IPS-NIHi7 (cell line): ENCODE measurements around the gene DPCD.
"Not testable (repeated sequence)": the region's sequence is repeated elsewhere in the genome, so short reads cannot be mapped to it uniquely, and the experiment has no call there.

Source experiments
- DNase-seq: peaks from one replicate; pipeline ENCODE4 v3.0.0; 2012; ENCODE audit warnings: mixed read lengths; ENCODE audit errors: extremely low spot score

The DPCD gene

DNA sequence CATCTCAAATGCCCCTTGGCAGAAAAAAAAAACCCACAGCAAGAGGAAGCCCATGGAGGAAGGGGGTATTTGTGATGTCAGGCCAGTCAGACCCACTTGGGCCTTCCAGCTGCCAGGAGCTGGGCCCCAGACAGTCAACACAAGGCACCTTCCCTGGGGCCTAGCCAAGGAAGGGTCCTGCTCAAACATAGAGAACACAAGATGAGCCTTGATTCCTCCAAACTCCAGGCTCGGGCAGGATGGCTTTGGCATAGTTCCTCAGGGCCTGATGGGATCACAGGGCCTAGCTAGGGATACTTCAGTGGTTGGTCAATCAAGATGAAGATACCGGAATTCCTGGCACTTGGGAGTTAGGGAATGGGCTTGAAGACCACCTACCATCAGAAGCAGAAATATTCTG is 30.8 kb downstream of the DPCD start:
- DNase-seq = no peak

DNA sequence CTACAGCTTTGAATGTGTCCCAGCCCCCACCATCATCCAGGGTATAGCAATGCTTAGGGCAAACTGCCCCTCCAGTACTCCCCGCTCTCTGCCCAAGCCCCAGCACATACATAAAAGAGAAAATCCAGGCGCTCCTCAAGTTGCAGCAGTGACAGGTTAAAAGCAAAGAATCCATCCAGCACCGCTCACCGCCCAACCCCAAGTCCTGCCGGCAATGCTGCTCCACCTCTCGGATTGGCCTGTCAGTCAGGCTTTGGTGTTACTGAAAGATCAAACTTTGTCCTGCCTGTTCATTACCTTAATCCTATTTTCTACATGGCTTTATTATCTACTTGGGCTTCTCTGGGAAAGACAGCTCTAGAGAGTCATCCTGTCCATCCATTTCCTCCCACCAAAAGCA is 31.9 kb downstream of the DPCD start:
- DNase-seq = no peak

DNA sequence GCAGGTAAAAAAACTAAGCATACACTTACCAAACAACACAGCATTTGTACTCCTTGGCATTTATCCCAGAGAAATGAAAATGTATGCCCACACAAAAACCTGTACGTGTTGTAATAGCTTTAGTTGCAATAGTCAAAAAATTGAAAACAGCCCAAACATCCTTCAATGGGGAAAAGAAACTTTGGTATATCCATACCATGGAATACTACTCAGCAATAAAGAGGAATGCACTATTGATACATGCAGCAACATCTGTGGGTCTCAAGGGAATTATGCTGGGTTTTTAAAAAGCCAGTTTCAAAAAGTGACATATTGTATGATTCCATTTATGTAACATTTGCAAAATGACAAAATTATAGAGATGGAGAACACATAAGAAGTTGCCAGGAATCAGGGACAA is 35.4 kb downstream of the DPCD start:
- DNase-seq = no peak

DNA sequence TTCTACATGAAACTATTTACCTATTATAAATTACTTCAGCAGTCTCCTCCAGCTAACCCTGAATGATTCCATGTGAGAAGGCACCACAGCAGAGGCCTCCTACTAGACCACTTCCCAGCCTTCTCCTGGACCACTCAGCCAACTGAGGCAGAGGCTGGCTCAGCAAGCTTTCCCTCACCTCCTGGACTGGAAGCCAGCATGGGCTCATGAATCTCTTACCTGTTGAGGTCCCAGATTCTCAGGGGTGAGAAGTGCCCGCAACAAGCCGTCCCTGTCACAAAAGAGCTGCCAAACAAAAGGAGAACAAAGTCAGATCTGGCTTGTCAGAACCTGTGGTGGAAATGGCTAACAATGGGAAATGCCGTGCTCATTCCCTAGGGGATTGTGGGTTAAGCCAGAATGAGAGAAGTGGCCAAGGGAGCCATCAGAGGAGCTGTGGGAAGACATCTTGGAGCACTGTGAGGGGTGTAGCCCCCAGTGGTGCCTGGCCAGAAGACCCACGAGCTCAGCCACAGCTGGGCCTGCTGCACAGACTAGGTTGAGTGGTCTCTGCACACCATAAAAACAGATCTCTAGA is 36.5 kb downstream of the DPCD start:
- no peak for DNase-seq

DNA sequence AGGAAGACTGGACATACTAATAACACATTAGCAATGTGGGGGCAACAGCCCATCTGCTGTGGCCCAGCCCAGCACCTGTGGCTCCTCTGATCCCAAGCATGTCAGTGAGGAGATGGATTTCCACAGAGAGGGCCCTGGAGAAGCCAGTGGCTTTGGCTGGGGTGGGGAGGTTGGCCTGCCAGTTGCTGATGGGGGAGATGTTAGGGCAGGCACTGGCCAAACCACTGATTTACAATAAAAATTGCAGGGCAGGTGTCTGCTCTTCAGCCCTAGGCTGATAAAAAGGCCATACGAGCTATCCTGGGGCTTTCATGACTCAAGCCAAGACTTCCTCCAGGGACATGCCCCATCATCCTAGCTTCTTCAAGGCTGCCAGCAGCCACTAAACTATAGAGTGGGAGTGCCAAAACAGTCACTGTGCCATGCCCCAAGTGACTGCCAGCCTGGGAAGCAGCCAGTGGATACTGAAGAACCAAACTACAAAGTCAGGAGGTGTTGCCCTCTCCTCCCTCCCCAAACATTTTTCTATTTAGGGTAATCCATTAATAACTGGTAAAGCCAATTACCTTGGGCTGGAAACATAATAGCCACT is 37.8 kb downstream of the DPCD start:
- DNase-seq = no peak

DNA sequence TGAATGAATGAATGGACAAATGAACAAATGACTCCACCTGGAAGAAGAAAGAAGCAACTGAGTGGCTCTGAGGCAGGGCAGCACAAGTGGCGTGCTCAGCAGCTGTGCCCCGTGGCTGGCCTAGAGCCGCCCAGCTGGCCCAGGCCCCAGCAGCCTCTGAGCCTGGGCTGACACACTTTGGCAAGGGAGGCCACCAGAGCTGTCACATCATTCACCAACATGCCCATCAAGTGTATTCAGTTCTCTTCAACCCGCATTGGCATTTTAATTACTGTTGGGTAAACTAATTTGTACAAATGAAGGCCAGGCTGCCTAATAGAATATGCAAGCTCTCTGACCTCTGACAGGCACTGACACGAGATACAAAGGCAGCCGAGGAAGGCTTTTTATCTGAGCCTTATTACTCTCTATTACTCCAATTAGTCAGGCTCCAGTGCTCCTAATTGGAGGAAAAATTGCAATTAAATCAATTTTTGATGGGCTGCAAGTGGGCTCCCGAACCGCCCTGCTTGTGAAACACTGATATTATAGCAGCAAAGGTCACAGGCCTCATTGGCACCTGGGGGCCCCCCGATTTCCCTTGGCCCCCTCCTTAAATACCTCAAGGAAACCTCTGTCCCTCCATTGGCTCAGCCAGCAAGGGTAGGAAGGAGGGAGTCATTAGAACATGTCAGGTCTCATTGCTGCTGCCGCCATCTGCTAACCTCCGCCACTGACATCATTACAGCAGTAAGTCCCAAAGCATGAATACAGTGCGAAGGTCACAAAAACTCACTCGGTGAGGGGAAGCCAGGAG is 41.9 kb downstream of the DPCD start:
- DNase-seq = no peak

DNA sequence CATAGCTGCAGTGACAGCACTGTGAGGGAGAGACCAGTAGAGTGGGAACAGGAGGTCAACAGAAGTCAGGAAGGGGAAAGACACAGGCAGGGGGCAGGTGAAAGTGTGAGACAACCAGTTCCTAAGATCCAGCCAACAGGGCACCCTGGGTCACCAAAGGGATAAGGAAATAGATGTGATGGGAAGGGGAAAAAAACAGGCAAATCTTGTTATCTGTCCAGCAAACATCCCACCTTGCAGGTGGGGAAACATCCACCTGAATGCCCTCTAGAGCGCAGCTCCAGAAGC is 42.5 kb downstream of the DPCD start:
- DNase-seq = no peak

DNA sequence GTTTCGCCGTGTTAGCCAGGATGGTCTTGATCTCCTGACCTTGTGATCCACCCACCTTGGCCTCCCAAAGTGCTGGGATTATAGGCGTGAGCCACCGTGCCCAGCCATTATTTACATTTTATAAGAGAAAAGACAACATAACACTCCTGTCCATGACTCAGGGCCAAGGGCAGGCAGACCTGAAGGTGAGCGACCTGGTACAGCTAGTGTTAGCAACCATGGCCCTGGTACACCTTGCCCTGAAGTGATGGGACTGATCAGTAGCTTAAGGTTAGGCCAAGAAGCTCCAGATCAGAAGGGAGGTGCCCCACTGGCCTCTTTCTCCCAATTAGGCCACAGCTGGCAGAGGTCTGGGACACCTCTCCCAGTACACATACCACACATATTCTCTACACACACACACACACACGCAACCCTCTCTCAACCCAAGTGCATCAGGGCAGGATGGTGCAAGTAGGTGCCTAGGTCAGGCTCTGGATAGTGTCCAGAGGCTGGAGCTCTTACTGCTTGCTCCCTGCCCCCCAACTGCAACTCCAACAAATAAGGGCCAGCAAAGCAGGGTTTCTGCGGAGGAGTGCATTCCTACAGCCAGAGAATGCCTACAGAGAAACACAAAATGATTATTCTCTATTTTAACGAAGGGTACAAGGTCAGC is 43.8 kb downstream of the DPCD start:
- DNase-seq = no peak

DNA sequence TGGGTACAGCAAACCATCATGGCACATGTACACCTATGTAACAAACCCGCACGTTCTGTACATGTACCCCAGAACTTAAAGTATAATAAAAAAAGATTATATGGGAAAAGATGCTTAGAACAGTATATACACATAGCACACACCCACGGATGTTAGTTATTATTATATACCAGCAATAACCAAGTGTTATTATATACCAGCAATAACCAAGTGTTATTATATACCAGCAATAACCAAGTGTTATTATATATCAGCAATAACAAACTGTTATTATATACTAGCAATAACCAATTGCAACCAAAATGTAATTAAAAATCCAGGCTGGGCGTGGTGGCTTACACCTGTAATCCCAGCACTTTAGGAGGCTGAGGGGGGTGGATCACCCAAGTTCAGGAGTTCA is 45.4 kb downstream of the DPCD start:
- DNase-seq = not testable (repeated sequence)

DNA sequence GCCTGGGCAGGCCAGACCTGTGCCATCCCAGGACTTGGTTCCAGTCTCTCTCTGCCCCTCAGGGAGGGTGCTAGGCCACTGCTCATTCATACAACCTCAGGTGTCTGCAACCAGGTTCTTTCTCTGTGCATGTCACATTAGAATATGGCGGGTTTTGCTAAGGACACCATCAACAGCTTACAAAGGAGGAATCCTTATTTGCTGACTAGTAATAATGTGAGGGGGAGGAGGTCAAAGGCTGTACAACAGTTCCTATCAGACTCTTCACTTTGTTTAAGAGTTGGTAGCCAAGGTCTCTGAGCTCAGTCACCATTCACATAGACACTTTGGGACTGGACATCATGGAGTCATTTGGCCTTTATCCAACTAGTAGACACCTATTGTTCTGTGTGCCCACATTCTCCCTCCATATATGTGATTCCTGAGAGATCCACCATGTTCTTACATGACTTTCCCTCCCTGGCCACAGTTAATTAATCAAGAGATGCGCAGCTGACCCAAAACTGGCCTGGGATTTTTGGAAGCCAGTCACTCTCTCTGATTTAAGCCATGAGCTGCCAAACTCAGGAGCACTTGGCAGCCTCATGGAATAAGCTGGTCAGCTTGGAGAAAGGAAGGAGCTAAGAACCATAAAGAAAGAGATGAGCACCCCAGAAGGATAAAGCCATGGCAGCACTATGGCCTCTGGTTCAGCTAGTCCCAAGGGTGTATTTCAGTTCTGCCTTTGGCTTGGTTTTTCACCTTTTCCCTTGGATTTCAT is 51.2 kb downstream of the DPCD start:
- DNase-seq = no peak

DNA sequence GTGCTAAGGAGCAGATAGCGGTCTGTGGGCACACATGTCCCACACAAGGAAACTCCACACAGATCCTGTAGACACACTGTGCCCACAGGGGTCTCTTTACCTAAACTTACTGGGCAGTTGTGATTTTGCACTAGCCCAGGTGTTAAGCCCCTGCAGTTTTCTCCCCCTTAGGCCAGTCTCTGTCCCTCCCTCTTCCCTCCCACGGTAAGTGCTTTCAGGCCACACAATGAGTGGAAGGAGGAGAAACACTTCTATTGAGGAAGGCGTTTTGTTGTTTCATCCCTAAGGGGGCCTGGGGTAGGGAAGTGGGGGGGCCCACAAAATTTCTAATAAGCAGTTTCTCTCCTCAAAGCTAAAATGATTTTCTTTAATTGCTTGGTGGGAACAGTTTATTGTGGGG is 55.4 kb downstream of the DPCD start:
- no peak for DNase-seq

DNA sequence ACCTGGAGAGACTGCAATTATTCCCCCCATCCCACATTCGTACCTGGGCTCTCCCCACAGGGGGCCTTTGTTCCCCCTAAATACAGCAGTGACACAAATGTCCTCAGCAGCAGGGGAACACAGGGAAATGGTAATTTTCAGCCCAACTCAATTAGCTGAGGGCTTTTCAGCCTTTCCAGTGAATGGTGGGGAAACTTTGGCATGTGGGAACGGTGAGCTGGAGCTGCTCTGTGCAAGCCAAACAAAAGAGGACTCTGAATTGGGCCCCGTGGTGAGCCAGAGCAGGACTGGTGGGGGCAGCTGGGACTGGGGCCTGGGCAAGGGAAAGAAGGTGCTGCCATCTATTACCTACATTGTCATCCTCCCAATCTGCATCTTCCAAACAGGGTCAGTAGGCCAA is 55.9 kb downstream of the DPCD start:
- peak; percentile 77 for DNase-seq

DNA sequence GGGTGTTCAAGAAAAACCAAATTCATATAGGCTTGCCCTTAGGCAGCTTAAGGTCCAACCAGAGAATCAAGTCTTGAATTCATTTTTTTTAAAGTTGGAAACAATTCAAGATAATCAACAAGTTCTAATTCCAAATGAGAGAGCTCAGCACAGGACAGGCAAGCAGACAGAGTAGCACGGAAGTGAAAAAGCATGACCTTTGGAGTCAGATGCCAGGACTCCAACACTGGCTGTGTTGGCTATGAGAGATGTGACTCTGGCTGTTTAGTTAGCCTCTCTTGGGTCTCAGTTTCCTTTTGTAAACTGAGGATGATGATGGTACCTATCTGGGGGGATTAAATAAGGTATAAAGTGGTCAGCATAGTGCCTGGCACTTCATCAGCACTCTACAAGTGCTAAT is 57.5 kb downstream of the DPCD start:
- DNase-seq = no peak

DNA sequence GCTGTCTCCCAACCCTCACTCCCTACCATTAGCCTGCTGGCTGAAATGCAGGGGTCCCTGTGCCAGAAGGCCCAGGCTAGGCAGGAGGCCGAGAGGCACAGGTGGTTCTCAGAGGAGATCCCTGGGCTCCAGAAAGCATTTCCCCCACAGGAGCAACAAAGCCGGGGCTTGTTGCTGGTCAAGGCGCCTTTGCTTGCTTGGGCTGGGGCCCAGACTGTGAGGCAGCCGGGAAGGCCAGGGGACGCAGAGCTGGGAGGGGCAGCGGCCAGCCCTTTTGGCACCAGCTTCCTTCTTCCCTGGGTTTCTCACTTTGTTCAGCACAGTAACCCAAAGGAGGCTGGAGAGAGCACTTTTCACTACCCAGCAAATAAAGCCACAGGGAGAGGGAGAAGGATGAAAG is 58.2 kb downstream of the DPCD start:
- DNase-seq = no peak

DNA sequence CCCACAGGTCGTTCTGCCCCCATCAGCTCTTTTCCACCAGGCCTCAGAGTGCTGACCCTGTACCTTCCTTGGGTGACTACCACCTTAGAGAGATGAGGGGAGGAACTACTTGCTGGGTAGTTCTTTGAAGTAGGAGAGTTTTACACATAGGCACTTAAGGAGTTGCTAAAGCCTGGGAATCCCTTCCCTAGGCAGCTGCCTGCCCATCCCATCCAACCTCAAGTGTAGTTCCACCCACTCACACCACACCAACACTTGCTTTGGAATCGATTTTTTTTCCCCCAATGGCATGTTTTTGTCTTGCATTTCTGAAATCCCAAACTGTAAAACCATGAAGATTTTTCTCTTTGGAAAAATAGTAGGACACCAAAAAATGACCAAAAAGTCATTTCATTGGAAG is 59.1 kb downstream of the DPCD start:
- DNase-seq = no peak

DNA sequence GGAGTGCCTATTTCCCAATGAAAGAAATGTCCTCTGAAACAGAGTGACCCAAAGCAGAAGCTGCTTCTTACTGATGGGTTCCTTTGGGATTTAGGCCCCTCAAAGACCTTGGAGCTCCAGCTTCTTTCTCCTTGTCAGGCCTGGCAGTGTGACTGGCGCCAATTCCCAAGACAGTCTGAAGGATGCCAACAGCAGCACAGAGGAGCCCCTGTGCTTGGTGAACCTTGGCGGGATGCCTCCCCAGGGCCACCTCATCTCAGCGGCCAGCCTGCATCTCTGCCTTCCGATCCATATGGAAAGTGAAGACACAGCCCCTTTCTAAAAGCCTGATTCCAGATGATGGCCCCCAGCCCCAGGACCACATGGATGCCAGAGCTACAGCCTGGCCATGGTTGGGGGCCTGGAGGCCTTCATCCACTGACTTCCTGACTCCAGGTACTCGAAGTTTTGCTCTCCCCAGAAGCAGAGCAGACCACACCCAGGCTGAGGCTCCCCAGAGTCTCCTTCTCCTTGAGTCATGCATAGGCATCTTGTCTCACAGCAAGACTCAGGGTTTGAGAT is 61.5 kb downstream of the DPCD start:
- DNase-seq = no peak

DNA sequence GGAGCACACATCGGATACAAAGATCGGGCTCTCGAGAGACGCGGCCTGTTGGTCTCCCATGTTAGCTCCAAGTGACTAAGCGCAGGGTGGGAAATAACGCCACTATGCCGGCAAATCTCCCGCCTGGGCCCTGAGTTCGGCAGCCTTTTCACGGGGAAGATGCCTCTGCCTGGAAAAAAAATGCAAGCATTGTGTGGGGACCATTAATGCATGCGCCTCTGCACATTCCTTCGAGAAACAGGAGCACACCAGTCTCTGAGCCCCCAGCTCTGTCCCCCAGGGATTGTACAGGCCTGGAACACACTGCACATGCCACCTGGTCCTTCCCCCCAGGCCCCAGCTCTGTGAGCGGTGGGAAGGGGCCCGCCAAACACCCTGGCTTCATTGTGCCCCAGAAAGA is 62.7 kb downstream of the DPCD start:
- DNase-seq = no peak

DNA sequence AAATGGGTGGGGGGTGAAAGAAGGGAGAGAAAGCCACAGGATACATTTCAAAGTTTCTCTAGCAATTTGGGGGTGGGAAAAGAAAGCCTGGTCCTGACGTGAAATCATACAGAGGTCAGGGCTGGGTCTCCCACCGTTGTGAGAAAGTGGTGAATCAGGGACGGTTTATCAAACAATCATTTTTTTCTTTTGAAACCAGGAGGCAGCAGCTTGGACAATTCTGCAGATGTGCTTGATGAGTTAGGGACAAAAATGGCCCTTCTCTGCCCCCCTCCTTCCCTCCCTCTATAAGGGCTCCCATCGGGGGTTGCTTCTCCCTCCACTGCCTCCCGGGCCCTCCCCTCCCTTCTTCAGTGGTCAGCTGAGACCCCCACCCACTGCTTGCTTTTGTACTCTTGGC is 63.2 kb downstream of the DPCD start:
- DNase-seq = no peak

DNA sequence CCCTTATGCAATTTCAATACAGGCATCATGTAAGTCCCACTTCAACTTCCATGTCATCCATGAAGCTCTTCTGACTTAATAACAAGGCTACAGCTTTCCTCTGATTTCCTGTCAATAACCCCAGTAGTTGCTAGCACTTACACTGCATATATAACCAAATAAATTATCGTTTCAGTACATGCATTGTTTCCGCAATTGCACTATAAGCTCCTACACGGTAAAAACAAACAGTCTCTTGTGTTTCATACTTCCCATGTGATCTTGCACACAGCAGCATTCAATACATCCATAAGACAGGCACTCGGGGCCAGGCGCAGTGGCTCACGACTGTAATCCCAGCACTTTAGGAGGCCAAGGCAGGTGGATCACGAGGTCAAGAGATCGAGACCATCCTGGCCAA is 65.4 kb downstream of the DPCD start:
- DNase-seq = no peak

DNA sequence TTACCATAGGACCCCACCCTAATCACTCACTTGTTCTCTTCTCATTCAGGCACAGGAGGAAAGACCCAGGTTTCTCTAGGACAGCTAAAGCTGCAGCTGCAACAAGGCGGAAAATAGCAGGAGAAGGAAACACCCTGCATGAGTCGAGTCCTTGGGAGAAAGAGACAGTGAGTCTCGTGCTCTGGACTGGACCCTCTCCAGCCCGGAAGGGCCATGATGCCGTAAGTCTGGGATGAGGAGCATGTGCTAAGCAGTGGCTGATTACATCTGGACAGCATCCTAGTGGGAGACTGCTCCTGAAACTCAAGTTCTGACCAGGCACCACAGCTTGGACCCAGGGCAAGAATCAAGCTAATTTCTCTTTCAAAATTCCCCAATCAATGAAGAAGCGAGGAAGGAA is 67.4 kb downstream of the DPCD start:
- DNase-seq = no peak

DNA sequence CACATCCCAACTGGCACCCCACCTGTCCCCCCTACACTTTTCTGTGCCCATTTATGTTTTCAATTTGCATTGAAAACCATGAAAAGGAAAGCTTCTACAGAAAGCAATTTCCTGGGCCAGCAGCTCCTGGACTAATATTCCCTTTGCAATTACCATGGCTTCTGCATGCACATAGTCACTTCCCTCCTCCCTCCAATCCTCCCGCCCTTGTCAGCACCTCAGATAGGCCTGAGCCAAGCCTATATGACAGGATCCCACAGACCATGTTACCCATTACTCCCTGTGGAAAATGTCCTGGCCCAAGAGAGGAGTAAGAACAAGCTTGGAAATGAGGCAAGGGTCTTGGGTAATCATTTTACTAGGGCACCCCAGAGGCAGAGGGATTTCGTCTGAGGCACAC is 68.8 kb downstream of the DPCD start:
- DNase-seq = no peak

DNA sequence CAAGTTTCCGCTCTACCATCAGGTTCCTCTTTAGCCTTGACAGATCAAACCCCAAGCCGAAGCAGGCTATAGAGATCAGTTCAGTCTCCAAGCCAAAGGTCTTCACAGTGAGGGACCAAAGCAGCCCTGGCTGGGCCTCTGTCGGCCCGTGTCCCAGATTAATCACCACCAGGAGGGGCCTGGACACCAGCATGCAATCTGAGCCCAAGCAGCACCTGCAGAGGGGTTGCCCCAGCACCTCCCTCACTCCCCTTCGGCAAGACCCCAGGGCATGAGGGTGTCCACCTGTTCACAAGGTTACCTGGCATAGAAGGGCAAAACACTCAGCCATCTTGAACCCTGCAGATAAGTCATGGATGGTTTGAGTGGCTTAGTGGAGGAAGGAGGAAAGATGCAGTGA is 70.9 kb downstream of the DPCD start:
- DNase-seq = no peak
